Calu3 (cell line): ENCODE results near the gene LGALS7. TPM values are rescaled to one million over a fixed set of nuclear protein-coding genes. Genes with fewer than 3 reads are reported as not detected.
A peak's percentile ranks its signal among the peaks of the same experiment; 100 is the strongest.

Experiments used
- BruUV-seq: library from RNA; stranded (reverse); fragments of 400-500 nt; replicated peaks from 2 replicates; lab custom pipeline; 2021; lab: Mats Ljungman, UMichigan
- CTCF ChIA-PET: fragments of 300-600 bp; sonication (Branson Sonifier 250); formaldehyde crosslinking; loops from one replicate; lab custom pipeline; 2022; ENCODE audit warnings: antibody characterized with exemption; lab: Charles Lee
- DNase-seq: peaks from one replicate; pipeline ENCODE4 v3.0.0; 2022
- H3K27ac Mint-ChIP-seq: one replicate; pipeline ENCODE4 v1.8.0; 2022; ENCODE audit warnings: mixed read lengths; ENCODE audit not compliant: unreplicated experiment
- H3K27me3 Mint-ChIP-seq: one replicate; pipeline ENCODE4 v1.8.0; 2022; ENCODE audit warnings: mixed read lengths; ENCODE audit not compliant: unreplicated experiment
- H3K36me3 Mint-ChIP-seq: one replicate; pipeline ENCODE4 v1.8.0; 2022; ENCODE audit warnings: mild to moderate bottlenecking, moderate library complexity, mixed read lengths; ENCODE audit not compliant: insufficient read depth, unreplicated experiment
- H3K4me1 Mint-ChIP-seq: one replicate; pipeline ENCODE4 v1.8.0; 2022; ENCODE audit warnings: mild to moderate bottlenecking, low read depth, mixed read lengths; ENCODE audit not compliant: unreplicated experiment
- H3K4me3 Mint-ChIP-seq: one replicate; pipeline ENCODE4 v1.8.0; 2022; ENCODE audit warnings: mild to moderate bottlenecking, low read depth, moderate library complexity, mixed read lengths; ENCODE audit not compliant: unreplicated experiment
- H3K9me3 Mint-ChIP-seq: one replicate; pipeline ENCODE4 v1.8.0; 2022; ENCODE audit warnings: low read depth, mixed read lengths; ENCODE audit not compliant: unreplicated experiment
- intact Hi-C: fragments of 100-400 bp; cut with micrococcal nuclease; formaldehyde crosslinking; loops from one replicate; pipeline ENCODE4 v1.10.0; 2022; ENCODE audit not compliant: unreplicated experiment
- total RNA-seq: library from RNA; stranded (reverse); gene quantifications from 2 replicates; pipeline ENCODE4 v1.2.3, GENCODE V29; 2022
- TF ChIP-seq, protein P1 (sequence below): fragments of 200-600 bp; IDR thresholded peaks from one replicate; pipeline ENCODE4 v1.8.0; 2022; ENCODE audit warnings: antibody characterized with exemption; ENCODE audit not compliant: unreplicated experiment

LGALS7 gene
- total RNA-seq, 1 experiment from 2014 or later, result not detected

DNA sequence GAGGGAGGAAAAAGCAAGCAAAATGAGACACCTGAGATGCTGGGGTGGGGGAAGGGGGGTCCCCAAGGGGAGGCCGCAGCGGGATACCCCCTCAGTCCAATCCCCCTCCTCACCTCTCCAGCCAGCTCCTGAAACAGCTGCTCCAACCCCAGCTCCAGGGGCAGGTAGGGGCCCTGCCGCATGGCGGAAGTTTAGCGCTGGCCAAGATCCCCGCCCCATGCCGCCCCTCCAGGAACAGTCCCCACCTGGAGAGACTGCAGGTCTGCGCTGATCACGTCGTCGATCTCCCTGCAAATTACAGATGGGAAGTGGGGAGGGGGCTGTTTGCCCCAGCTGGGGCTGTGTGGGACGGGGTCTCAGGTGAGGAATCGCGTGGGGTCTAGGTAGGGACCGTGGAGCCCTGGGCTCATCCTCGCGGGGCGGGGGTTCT is 38.0 kb downstream of the LGALS7 start:
- BruUV-seq, result no TSS peak
- Mint-ChIP-seq H3K4me1 (peaks cover 33% of the 10 kb centered on the region), H3K36me3 (peaks cover 81% of the 10 kb centered on the region), H3K27ac (peak overlapping the region; percentile 91), H3K9me3 (no peaks in the 10 kb centered on the region), H3K27me3 (no peaks in the 10 kb centered on the region), H3K4me3 (peak overlapping the region; percentile 47)
- TF ChIP-seq, protein P1, sequence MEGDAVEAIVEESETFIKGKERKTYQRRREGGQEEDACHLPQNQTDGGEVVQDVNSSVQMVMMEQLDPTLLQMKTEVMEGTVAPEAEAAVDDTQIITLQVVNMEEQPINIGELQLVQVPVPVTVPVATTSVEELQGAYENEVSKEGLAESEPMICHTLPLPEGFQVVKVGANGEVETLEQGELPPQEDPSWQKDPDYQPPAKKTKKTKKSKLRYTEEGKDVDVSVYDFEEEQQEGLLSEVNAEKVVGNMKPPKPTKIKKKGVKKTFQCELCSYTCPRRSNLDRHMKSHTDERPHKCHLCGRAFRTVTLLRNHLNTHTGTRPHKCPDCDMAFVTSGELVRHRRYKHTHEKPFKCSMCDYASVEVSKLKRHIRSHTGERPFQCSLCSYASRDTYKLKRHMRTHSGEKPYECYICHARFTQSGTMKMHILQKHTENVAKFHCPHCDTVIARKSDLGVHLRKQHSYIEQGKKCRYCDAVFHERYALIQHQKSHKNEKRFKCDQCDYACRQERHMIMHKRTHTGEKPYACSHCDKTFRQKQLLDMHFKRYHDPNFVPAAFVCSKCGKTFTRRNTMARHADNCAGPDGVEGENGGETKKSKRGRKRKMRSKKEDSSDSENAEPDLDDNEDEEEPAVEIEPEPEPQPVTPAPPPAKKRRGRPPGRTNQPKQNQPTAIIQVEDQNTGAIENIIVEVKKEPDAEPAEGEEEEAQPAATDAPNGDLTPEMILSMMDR, result no peak
- intact Hi-C loops, result no loop called here
- CTCF ChIA-PET, result interaction anchor here (0.5 to 1.5 kb wide), 3 partner anchors 101 to 247 kb away, joined by 3 to 6 read pairs (median 3); no protein-coding TSS in a partner anchor
- peak; percentile 54 for DNase-seq

DNA sequence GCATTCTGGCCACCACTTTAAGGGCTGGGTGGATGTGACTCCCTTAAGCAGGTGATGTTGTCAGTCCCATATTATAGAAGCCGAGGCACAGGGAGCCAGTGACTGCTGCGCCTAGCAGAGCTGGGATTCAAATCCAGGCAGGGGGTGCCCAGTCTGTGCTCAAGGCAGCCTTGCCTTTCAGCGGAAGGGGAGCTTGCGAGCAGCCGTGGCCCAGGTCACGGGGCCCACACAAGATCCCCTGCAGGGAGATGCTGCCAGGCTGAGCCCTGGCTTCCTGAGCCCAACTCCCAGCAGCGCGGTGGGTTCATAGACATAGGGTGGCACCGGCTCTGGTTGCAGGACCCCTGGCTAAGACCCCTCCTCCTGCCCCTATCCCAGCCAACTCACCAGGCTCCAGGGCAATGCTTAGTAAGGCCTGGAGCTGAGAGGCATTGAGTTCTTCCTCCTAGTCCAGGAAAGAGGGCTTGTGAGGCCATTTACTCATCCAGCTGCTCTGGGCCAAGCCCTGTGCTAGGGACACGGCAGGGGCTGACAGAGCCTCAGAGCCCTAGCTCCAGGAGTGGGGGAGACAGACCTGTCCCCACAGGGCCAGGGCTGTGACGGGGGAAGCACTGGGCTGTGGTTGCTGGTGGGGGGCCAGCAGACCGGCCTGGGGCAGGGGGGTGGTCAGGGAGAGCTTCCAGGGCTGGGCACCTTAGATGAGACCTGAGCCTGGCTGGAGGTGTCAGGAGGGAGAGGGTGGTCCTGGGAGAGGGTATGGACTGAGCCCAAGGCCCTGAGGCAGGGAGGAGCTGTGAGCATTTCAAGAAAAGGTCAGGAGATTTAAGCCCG is 38.7 kb downstream of the LGALS7 start:
- H3K27me3 Mint-ChIP-seq, result no peaks in the 10 kb centered on the region
- TF ChIP-seq, protein P1, result no peak
- peak overlapping the region; percentile 91 for H3K27ac Mint-ChIP-seq
- peak overlapping the region; percentile 47 for H3K4me3 Mint-ChIP-seq
- BruUV-seq, result TSS peak; percentile 27
- peak; percentile 41 for DNase-seq
- intact Hi-C loops, result loop anchor here (5.0 kb wide), 2 partner anchors 78 to 98 kb away; partner anchors contain the start of genes ECH1 and LGALS4
- no peaks in the 10 kb centered on the region for H3K9me3 Mint-ChIP-seq
- CTCF ChIA-PET, result interaction anchor here (0.5 to 1.5 kb wide), 4 partner anchors 100 to 248 kb away, joined by 3 to 6 read pairs (median 4); no protein-coding TSS in a partner anchor
- peaks cover 39% of the 10 kb centered on the region for H3K4me1 Mint-ChIP-seq
- peaks cover 87% of the 10 kb centered on the region for H3K36me3 Mint-ChIP-seq

DNA sequence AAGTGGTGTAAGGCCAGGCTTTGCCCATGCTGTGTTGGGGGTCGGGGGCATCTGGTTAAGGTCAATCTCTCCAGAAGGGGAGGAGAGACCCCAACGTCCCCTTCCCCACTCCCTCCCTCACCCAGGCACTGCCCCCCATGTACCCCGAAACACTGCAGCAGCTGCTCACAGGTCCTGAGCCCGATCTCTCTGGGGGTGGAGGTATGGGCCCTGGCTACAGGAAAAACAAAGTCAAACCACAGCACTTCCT is 39.2 kb downstream of the LGALS7 start:
- H3K9me3 Mint-ChIP-seq, result no peaks in the 10 kb centered on the region
- CTCF ChIA-PET, result interaction anchor here (1.5 kb wide), 1 partner anchor 100 kb away, joined by 6 read pairs; no protein-coding TSS in a partner anchor
- BruUV-seq, result no TSS peak

DNA sequence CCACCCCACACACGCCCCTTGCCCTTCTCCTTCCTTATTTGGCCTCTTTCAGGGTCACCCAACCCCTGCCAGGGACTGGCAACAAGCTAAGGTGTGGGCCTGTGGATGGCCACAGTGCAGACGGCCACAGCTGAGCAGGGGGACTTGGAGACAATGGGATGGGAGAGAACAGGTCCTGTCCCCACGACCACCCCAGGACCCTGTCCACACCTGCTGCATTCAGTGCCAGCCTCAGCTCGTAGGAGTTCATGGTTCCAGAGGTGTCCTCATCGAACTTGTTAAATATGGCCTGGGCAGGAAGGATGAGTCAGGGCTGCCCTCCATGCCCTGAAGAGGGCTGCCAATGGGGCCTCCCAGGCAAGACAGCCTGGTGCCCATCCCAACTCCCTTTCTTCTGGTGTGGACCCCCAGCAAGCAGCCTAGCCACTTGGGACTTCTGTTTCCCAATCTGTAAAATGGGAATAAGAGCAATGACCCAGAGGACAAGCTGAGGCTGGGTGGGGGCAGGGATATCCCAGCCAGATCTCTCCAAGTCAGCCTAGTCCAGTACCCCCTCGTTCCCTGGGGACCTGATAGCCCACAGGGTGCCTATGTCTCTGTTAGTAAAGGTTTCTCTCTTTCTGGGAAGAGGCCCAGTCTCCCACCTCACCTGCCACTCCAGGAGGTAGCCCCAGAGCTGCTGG is 39.7 kb downstream of the LGALS7 start:
- Mint-ChIP-seq H3K36me3 (peaks cover 97% of the 10 kb centered on the region), H3K4me3 (no peak overlapping the region), H3K4me1 (peaks cover 46% of the 10 kb centered on the region), H3K27me3 (no peaks in the 10 kb centered on the region), H3K27ac (peak overlapping the region; percentile 91), H3K9me3 (no peaks in the 10 kb centered on the region)
- BruUV-seq, result no TSS peak
- no peak for DNase-seq
- CTCF ChIA-PET, result interaction anchor here (1.2 to 1.5 kb wide), 2 partner anchors 99 to 116 kb away, joined by 3 to 6 read pairs; no protein-coding TSS in a partner anchor
- TF ChIP-seq, protein P1, result no peak
- intact Hi-C loops, result loop anchor here (2.0 to 5.0 kb wide), 3 partner anchors 79 to 189 kb away; partner anchors contain the start of genes ECH1 and LGALS4

More for the DNA sequence above, 39.2 kb downstream of the LGALS7 start:
- Mint-ChIP-seq H3K36me3 (peaks cover 92% of the 10 kb centered on the region), H3K4me3 (no peak overlapping the region), H3K27me3 (no peaks in the 10 kb centered on the region), H3K4me1 (peaks cover 44% of the 10 kb centered on the region), H3K27ac (peak overlapping the region; percentile 91)
- intact Hi-C loops, result loop anchor here (5.0 kb wide), 2 partner anchors 78 to 98 kb away; partner anchors contain the start of genes ECH1 and LGALS4
- TF ChIP-seq, protein P1, result no peak
- no peak for DNase-seq
